HFF-Myc (cell line): Measurements from ENCODE around the gene BRICD5.
A peak's percentile ranks its signal among the peaks of the same experiment; 100 is the strongest.

Experiments
- DNase-seq: peaks from one replicate; pipeline ENCODE4 v3.0.0-alpha.2; 2011; ENCODE audit warnings: low read depth; ENCODE audit errors: extremely low read depth
- H3K4me3 ChIP-seq: replicated peaks from 2 replicates; pipeline ENCODE4 v1.5.1; 2011; ENCODE audit warnings: low read depth, mild to moderate bottlenecking, control low read depth, low read length
- TF ChIP-seq, protein P1 (sequence below): IDR thresholded peaks from 2 replicates; pipeline ENCODE4 v1.5.1; 2012; ENCODE audit warnings: mild to moderate bottlenecking, low read depth, low read length, control low read depth; ENCODE audit errors: missing control alignments

The BRICD5 gene

DNA sequence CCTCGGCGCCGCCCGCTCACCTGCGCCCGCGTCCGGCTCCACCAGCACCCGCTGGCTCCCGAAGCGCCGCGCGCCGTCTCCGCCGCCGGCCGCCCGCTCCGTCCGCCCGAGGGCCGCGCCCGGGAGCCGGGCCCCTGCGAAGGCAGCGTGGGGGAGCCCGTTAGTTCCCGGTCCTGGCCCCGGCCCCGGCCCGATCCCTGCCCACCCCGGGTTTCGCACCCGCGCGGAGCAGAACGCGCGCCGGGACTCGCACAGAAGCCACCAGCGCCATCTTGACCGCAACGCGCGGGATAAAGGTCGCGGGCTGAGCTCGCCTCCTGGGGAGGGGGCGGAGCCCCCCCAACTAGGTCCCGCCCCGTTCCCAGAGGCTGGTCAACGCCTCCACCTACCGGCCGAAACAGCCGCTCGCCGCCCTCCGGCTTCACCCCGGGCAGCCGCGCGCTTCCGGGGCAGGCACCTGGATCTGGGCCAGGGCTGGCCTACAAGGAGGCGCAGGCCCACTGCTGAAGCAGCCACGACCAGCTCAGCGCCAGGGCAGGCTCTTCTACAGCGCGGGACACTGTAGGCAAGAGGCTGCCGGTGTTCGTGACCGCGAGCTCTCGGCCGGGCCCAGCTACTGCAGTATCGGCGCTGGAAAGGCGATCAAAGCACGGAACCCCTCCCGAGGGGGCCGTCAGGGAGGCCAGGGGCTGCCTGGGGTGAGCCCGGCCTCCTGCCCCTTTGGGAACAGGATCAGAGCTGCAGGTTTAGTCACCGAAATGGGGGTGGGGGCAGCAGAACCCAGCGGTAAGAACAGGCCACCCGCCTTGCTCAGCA lies 40.8 kb upstream of the BRICD5 start, which contains the start of gene ECI1:
Gene ECI1, minus strand, starts transcription at position 292 of the 816 bp plus-strand sequence. Its CDS starts 21 bp downstream, at position 271.
- H3K4me3 ChIP-seq, result peak within 1 kb of the TSS; percentile 70
- peak; percentile 78 for DNase-seq
- TF ChIP-seq, protein P1, sequence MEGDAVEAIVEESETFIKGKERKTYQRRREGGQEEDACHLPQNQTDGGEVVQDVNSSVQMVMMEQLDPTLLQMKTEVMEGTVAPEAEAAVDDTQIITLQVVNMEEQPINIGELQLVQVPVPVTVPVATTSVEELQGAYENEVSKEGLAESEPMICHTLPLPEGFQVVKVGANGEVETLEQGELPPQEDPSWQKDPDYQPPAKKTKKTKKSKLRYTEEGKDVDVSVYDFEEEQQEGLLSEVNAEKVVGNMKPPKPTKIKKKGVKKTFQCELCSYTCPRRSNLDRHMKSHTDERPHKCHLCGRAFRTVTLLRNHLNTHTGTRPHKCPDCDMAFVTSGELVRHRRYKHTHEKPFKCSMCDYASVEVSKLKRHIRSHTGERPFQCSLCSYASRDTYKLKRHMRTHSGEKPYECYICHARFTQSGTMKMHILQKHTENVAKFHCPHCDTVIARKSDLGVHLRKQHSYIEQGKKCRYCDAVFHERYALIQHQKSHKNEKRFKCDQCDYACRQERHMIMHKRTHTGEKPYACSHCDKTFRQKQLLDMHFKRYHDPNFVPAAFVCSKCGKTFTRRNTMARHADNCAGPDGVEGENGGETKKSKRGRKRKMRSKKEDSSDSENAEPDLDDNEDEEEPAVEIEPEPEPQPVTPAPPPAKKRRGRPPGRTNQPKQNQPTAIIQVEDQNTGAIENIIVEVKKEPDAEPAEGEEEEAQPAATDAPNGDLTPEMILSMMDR, result peak; percentile 49

DNA sequence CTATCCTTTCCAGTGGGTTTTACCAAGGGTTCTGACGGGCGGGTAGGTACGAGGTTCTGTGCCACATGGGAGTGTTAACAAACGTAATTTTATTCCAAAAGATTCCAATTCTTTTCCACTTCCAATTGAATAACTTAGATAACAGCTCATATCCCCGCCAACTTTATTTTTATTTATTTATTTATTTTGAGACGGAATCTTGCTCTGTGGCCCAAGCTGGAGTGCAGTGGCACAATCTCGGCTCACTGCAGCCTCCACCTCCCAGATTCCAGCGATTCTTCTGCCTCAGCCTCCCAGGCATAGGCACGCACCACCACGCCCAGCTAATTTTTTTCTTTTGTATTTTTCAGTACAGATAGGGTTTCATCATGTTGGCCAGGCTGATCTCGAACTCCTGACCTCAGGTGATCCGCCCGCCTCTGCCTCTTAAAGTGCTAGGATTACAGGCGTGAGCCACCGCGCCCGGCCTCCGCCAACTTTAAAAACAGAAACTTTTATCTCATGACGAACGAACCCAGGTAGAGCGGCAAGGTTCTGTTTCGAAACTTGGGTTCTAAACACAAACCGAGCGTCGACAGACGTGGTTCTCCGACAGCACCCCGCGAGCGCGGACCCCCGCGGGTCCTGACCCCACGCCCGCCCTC lies 40.1 kb upstream of the BRICD5 start:
- TF ChIP-seq, protein P1, result no peak
- H3K4me3 ChIP-seq, result peak overlapping the region; percentile 70
- DNase-seq, result no peak

DNA sequence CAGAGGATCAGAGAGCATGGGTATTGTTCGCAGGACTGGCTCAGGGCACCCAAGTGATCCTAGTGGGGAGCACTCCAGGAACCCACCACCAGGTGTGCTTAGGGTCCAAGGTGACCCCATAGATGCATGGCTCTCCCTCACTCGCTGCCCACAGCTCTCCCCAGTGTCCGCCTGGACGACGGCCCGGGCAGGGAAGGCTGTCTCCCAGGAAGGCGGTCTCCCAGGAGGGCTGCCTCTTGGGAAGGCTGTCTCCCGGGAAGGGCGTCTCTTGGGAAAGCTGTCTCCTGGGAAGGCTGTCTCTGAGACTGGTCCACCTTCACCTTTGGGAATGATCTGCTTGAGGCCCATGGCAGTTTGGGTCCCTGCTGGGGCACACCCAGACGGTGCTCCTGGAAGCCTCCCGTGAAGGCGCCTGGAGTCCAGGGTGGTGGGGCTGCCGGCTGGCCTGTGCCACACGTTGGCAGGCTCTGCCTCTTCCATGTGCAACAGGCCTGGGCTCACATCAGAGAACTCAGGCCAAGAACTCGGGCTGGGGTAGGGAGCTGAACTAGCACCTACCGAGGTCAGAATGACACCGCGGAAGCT lies 35.7 kb upstream of the BRICD5 start:
- H3K4me3 ChIP-seq, result no peak overlapping the region
- TF ChIP-seq, protein P1, result no peak
- DNase-seq, result no peak

DNA sequence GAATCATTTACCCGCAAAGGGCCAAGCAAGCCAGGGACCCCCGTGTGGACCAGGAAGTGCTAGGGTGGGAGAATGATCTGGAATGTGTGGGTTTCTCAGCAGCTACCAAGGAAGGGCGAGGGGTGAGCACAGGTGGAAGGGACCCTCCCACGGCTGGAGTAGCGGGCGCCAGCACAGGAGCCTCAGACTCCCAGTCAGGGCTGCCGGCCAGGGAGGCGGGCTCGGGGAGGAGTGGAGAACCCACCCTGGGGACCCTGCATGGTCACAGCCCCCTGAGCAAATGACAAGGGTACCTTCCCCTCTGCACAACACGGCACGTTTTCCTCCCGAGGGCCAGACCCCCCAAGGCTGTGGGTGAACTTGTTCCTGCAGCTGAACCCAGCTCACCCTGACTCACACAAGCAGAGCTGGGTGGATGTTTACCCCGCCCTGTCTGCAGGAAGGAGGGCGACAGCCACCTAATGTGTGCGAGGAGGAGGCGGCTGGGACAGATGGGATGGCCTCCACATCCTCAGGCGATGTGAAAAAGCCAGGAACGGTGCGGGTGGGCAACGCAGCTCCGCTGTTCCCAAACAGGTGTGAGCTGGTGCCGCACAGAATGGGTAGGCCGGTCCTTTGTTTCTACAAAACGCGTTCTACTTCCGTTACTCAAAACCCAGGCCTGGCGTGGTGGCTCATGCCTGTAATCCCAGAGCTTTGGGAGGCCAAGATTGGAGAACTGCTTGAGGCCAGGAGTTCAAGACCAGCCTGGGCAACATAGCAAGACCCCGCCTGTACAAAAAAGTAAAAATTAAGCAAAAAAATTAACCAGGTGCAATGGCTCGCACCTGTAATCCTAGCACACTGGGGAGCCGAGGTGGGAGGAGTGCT lies 34.5 kb upstream of the BRICD5 start:
- no peak for DNase-seq
- TF ChIP-seq, protein P1, result no peak
- H3K4me3 ChIP-seq, result no peak overlapping the region

DNA sequence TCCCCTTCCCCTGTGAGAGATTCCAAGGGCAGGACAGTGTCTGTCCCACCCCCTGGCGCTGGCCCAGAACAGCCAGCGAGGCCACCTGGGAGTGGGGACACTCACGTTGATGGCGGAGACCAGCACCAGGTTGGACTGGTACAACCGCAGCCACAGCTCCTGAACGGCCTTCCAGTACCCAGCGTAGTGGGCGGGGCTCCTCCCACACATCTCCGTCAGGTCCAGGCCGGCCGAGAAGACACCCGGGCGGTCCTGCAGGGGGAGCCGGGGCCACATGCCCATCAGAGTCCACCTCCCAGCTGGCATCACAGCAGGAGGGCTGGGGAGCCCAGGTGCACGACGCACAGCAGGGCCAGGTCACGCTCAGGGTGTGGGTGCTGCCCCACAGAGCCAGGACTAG lies 33.6 kb upstream of the BRICD5 start:
- TF ChIP-seq, protein P1, result no peak
- no peak for DNase-seq
- H3K4me3 ChIP-seq, result no peak overlapping the region

DNA sequence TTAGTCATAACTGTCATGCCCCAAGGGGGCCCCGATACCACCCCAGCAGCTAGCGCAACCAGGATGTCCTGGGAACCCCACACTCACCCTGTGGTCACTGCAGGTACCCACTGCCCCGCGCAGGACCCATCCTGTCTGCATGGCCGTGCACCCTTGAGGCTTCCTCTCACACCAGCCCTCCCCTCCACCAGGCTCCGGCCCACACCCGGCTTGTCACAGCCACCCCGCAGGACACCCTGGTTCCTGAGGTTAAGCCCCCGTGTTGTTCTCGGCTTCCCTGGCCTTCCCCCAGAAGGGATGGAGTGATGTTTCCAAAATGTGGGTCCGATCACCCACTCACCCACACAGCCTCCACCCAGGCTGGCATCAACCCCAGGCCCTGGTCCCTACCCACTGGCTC lies 33.1 kb upstream of the BRICD5 start:
- no peak for DNase-seq
- H3K4me3 ChIP-seq, result no peak overlapping the region
- TF ChIP-seq, protein P1, result no peak
